ENCODE measurements around the gene AKAP8L.

- TF ChIP-seq CTCF (IDR thresholded peaks at IDR 0.05; ENCODE audit: borderline replicate concordance, extremely low read depth, low read length, poor library complexity, severe bottlenecking) (no peak), EZH2 (IDR thresholded peaks at IDR 0.05; ENCODE audit: borderline replicate concordance, low read depth, low read length, severe bottlenecking) (no peak)
Observed at GRCh38 chr19:15455996-15456395, 37.2 kb upstream of the AKAP8L start.
